Psoas muscle (tissue), 8 donors: ENCODE measurements around the gene SIK3. TPM values are rescaled to one million over a fixed set of nuclear protein-coding genes. Genes with fewer than 3 reads are reported as not detected.

Experiments
- ATAC-seq, 4 donors: fragments of 200-7000 bp; cut with Tn5 transposase; one replicate each; pipeline ENCODE4 v1.9.1; 2020; ENCODE audit warnings: moderate library complexity in 3 of 4, mild to moderate bottlenecking in 2 of 4
- DNase-seq, 2 donors: peaks; one replicate each; pipeline ENCODE4 v3.0.0-alpha.2; 2020
- H3K27ac ChIP-seq: fragments of 200-600 bp; one replicate; pipeline ENCODE4 v1.8.0; 2022
- H3K27me3 ChIP-seq, 3 donors: fragments of 200-600 bp in 1 of 3; one replicate each; pipeline versions ENCODE4 v1.6.1 to v1.8.0; 2013 to 2022; ENCODE audit warnings: low read length in 2 of 3, mild to moderate bottlenecking in 2 of 3, moderate library complexity in 1 of 3; ENCODE audit not compliant: insufficient read depth in 3 of 3
- H3K36me3 ChIP-seq, 2 donors: fragments of 200-600 bp in 1 of 2; one replicate each; pipeline versions ENCODE4 v1.6.1 to v1.8.0; 2013 to 2022; ENCODE audit warnings: low read depth in 1 of 2, mild to moderate bottlenecking in 1 of 2, moderate library complexity in 1 of 2; ENCODE audit not compliant: insufficient read depth in 1 of 2
- H3K4me1 ChIP-seq: fragments of 200-600 bp; one replicate; pipeline ENCODE4 v1.8.0; 2022
- H3K4me3 ChIP-seq: fragments of 200-600 bp; one replicate; pipeline ENCODE4 v1.8.0; 2022; ENCODE audit warnings: mild to moderate bottlenecking
- H3K9me3 ChIP-seq: fragments of 200-600 bp; one replicate; pipeline ENCODE4 v1.8.0; 2022
- WGBS, 3 donors: extraction: QIAGEN DNeasy Blood & Tissue Kit; methylation state at CpG; one replicate each; pipeline versions ENCODE4 v1.1.6 to v1.1.7; 2013; 5-methylcytosine and 5-hydroxymethylcytosine counted together
- intact Hi-C, 2 donors: fragments of 100-400 bp; cut with DNase I; formaldehyde crosslinking; loops; one replicate each; pipeline versions ENCODE4 v1.11.0 to v1.14.2; 2022
- polyA plus RNA-seq, 3 donors: library from polyadenylated mRNA; stranded (reverse); fragments of 200-250 nt; gene quantifications; one replicate each; pipeline ENCODE4 v1.2.3, GENCODE V29; 2013
- total RNA-seq, 4 donors: library from RNA; stranded (reverse); fragmentation: NEBNext Ultra II Directional in 2 of 4; extraction: Animal tissue kit (Norgen Biotek cat#: 25700) in 2 of 4; gene quantifications; one replicate each; pipeline versions ENCODE4 v1.2.1 to v1.2.4, GENCODE V29; 2021 to 2023
- TF ChIP-seq, protein P1 (sequence below): fragments of 200-600 bp; IDR thresholded peaks from one replicate; pipeline ENCODE4 v1.8.0; 2022; ENCODE audit warnings: antibody characterized with exemption
- donor health status: healthy with polysubstance abuse.
- donor health status: DM: no; HTN: no; CAD: no; lungs with moderate emphysema.
- donor health status: Bipolar disorder and iron deficiency.
- donor health status: healthy.
- donor health status: DM: yes; HTN: yes; CAD: no.
- donor health status: DM: no; HTN: no; CAD: no.
- donor health status: DM: no; HTN: no; CAD: no.
- donor health status: DM: yes; HTN: yes; CAD: no.

SIK3 gene
- total and polyA plus RNA-seq, 7 donors, result 16.3 to 47.4 (median 39.8) TPM

DNA sequence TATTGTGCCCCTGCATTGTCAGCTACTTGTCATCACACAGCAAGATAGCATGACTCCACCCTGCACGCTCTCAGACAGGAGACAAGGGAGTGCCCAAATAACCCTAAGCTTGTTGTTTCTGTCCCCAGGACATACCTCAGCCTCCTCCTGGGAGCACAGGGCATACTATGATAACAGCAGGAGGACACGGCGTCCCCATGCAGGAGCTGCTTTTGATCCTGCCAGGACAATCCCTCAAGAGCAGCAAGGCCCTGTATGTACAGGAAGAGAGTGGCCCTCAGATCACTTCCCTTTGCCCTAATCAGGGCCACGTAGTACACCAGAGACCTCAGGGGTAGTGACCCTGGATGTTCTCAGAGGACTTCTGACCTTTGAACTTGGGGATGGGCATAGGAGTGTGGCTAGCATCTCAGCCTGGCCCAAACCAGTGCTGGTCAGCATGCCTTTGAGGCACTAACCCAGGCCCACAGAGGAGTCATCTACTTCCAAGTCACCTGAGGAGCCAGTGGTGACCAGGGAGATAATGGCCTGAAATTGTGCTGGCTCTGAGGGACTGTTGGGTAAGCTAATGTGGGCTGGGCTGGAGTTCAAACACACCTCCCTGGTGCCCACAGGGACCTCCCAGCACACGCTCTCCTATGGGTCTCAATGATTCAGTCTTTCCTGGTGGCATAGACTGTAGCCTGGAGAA is 284.3 kb downstream of the SIK3 start:
- intact Hi-C loops, result no loop called here
- no peak for DNase-seq
- no peaks in the 10 kb centered on the region for H3K36me3 ChIP-seq
- no peak overlapping the region for H3K4me3 ChIP-seq
- no peak overlapping the region for H3K27ac ChIP-seq
- peak; percentile 64 to 79 (median 72) for ATAC-seq
- H3K27me3 ChIP-seq, result no peaks in the 10 kb centered on the region
- peaks cover 11% of the 10 kb centered on the region for H3K4me1 ChIP-seq
- TF ChIP-seq, protein P1, sequence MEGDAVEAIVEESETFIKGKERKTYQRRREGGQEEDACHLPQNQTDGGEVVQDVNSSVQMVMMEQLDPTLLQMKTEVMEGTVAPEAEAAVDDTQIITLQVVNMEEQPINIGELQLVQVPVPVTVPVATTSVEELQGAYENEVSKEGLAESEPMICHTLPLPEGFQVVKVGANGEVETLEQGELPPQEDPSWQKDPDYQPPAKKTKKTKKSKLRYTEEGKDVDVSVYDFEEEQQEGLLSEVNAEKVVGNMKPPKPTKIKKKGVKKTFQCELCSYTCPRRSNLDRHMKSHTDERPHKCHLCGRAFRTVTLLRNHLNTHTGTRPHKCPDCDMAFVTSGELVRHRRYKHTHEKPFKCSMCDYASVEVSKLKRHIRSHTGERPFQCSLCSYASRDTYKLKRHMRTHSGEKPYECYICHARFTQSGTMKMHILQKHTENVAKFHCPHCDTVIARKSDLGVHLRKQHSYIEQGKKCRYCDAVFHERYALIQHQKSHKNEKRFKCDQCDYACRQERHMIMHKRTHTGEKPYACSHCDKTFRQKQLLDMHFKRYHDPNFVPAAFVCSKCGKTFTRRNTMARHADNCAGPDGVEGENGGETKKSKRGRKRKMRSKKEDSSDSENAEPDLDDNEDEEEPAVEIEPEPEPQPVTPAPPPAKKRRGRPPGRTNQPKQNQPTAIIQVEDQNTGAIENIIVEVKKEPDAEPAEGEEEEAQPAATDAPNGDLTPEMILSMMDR, result no peak
- no peaks in the 10 kb centered on the region for H3K9me3 ChIP-seq
- WGBS, 3 donors, result 49 to 68% (median 64%) methylated on average over 5 of the region's 5 CpGs

DNA sequence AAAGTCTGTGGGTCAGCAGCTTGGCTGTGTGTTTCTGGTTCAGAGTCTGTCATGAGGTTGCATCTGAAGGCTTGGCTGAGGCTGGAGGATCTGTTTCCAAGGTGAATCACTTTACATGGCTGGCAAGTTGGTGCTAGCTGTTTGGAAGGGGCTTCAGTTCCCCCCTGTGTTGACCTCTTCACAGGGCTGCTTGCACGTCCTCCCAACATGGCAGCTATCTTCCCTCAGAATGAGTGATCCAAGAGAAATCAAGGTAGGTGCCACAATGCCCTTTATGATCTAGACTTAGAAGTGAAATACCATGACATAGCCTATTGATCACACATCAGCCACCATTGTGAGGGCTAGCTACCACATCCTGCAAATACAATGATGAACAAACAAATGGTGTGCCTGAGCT is 285.1 kb downstream of the SIK3 start:
- ATAC-seq (no peak), DNase-seq (no peak)
- intact Hi-C loops, result no loop called here
- Histone ChIP-seq H3K36me3 (no peaks in the 10 kb centered on the region), H3K4me1 (peaks cover 11% of the 10 kb centered on the region), H3K4me3 (no peak overlapping the region), H3K9me3 (no peaks in the 10 kb centered on the region), H3K27ac (no peak overlapping the region), H3K27me3 (no peaks in the 10 kb centered on the region)
- 93 to 100% (median 95%) methylated on average over 1 of the region's 1 CpG for WGBS, 3 donors
- TF ChIP-seq, protein P1, result no peak

DNA sequence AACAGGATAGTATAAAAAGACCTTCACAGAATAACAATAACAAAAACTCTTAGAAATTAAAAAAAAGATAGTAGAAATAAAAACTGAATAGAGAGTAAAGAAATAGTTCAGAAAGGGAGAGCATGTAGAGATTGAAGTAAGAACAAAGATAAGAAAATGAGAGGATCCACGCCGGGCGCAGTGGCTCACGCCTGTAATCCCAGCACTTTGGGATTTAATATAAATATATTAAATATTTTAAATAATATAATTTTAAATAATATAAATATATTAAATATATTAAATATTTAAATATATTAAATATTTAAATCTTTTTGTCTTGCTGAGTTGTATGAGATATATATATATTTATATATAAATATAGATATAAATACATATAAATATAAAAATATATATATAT is 286.1 kb downstream of the SIK3 start:
- H3K4me3 ChIP-seq, result no peak overlapping the region
- H3K36me3 ChIP-seq, result no peaks in the 10 kb centered on the region
- H3K9me3 ChIP-seq, result no peaks in the 10 kb centered on the region
- WGBS, 3 donors, result 87 to 97% (median 96%) methylated on average over 4 of the region's 4 CpGs
- DNase-seq, result no peak
- TF ChIP-seq, protein P1, result no peak
- H3K27ac ChIP-seq, result no peak overlapping the region
- H3K4me1 ChIP-seq, result peaks cover 11% of the 10 kb centered on the region
- intact Hi-C loops, result no loop called here
- H3K27me3 ChIP-seq, result no peaks in the 10 kb centered on the region
- ATAC-seq, result no peak

DNA sequence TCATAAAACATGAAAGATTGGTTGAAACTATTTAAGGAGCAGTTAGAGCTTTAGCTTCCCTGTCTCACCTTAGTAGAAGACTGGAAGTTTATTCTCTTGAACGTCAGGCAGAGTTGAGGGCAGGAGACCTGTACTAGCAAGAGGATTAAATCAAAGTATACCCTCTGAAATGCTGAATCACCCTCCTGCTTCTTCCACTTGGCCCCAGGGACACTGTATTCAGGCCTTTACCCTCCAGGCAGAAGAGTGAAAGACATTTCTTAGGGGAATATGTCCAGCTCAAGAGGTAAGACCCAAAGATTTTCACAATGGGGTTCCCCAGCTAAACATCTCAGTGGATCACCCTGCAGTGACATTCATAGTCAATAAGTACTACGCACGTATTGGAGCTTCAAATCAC is 287.0 kb downstream of the SIK3 start:
- H3K27ac ChIP-seq, result no peak overlapping the region
- DNase-seq (no peak), ATAC-seq (no peak)
- TF ChIP-seq, protein P1, result no peak
- no peaks in the 10 kb centered on the region for H3K36me3 ChIP-seq
- peaks cover 11% of the 10 kb centered on the region for H3K4me1 ChIP-seq
- 85 to 89% (median 86%) methylated on average over 3 of the region's 3 CpGs for WGBS, 3 donors
- no peaks in the 10 kb centered on the region for H3K27me3 ChIP-seq
- intact Hi-C loops, result no loop called here
- no peak overlapping the region for H3K4me3 ChIP-seq
- H3K9me3 ChIP-seq, result no peaks in the 10 kb centered on the region
